HG03039 (cell line): ENCODE results near the gene CD52.
"Not testable (repeated sequence)": the region's sequence is repeated elsewhere in the genome, so short reads cannot be mapped to it uniquely, and the experiment has no call there.

Experiments used
- ATAC-seq: cut with Tn5 transposase; IDR thresholded peaks from one replicate; pipeline ENCODE4 v1.9.1; 2021; ENCODE audit warnings: mild to moderate bottlenecking, moderate library complexity; ENCODE audit not compliant: unreplicated experiment

The CD52 gene

GRCh38 chr1:26297791-26298124, 20.0 kb upstream of the CD52 start:
- no peak for ATAC-seq

- ATAC-seq, result no peak
These were observed 17.0 kb upstream of the CD52 start for GRCh38 chr1:26300578-26301275.

GRCh38 chr1:26302733-26303405, 14.9 kb upstream of the CD52 start:
- ATAC-seq, result no peak

- ATAC-seq, result no peak
These were observed 12.0 kb upstream of the CD52 start for GRCh38 chr1:26305667-26306289.

GRCh38 chr1:26306290-26307229, 11.2 kb upstream of the CD52 start, which contains the start of gene UBXN11:
Gene UBXN11, minus strand, starts transcription at chr1:26306636. Its CDS starts 3,753 bp downstream, at chr1:26302883.
- ATAC-seq, result peak; percentile 96

- no peak for ATAC-seq
These were observed 10.4 kb upstream of the CD52 start for GRCh38 chr1:26307363-26307781.

GRCh38 chr1:26307966-26308899, 9.5 kb upstream of the CD52 start:
- ATAC-seq, result not testable (repeated sequence)

GRCh38 chr1:26314501-26314900, 3.3 kb upstream of the CD52 start:
- no peak for ATAC-seq

- no peak for ATAC-seq
These were observed 1.6 kb upstream of the CD52 start for GRCh38 chr1:26315874-26316850.

- ATAC-seq, result no peak
These were observed 612 bp upstream of the CD52 start for GRCh38 chr1:26317146-26317545.

- no peak for ATAC-seq
These were observed 743 bp downstream of the CD52 start for GRCh38 chr1:26318338-26319064.

- no peak for ATAC-seq
These were observed 3.1 kb downstream of the CD52 start for GRCh38 chr1:26320896-26321295.

- ATAC-seq, result no peak
These were observed 3.7 kb downstream of the CD52 start for GRCh38 chr1:26321315-26322041.

GRCh38 chr1:26322042-26322331, 4.2 kb downstream of the CD52 start:
- ATAC-seq, result no peak

GRCh38 chr1:26323382-26323781, 5.6 kb downstream of the CD52 start:
- no peak for ATAC-seq

GRCh38 chr1:26324550-26324949, 6.8 kb downstream of the CD52 start:
- ATAC-seq, result no peak

GRCh38 chr1:26327956-26328362, 10.2 kb downstream of the CD52 start:
- no peak for ATAC-seq

GRCh38 chr1:26328597-26328996, 10.8 kb downstream of the CD52 start:
- no peak for ATAC-seq
